Smooth muscle cell (in vitro differentiated cells): ENCODE data around the gene ZBTB20. TPM values are rescaled to one million over a fixed set of nuclear protein-coding genes. Genes with fewer than 3 reads are reported as not detected.

Experiments used
- DNase-seq: peaks from one replicate; lab custom pipeline; 2025; ENCODE audit not compliant: unreplicated experiment; lab: John Stamatoyannopoulos, UW
- H2AFZ ChIP-seq: fragments of 200-600 bp; sonication (generic); 2 replicates; pipeline ENCODE4 v1.6.0; 2016; ENCODE audit warnings: antibody characterized with exemption, low read depth, mild to moderate bottlenecking
- H3F3A ChIP-seq: fragments of 200-600 bp; sonication (generic); 2 replicates; pipeline ENCODE4 v1.6.0; 2017; ENCODE audit warnings: antibody characterized with exemption, low read depth
- H3K27ac ChIP-seq: fragments of 200-600 bp; sonication (generic); 2 replicates; pipeline ENCODE4 v1.5.1; 2016; ENCODE audit warnings: low read depth, mild to moderate bottlenecking
- H3K27me3 ChIP-seq: fragments of 200-600 bp; sonication (generic); 2 replicates; pipeline ENCODE4 v1.6.1; 2016; ENCODE audit warnings: low read depth, mild to moderate bottlenecking
- H3K36me3 ChIP-seq: fragments of 200-600 bp; sonication (generic); 2 replicates; pipeline ENCODE4 v1.5.1; 2016; ENCODE audit warnings: low read depth
- H3K4me1 ChIP-seq: fragments of 200-600 bp; sonication (generic); 2 replicates; pipeline ENCODE4 v1.5.1; 2016; ENCODE audit warnings: low read depth
- H3K4me2 ChIP-seq: fragments of 200-600 bp; sonication (generic); 2 replicates; pipeline ENCODE4 v1.6.0; 2016; ENCODE audit warnings: mild to moderate bottlenecking
- H3K4me3 ChIP-seq: fragments of 200-600 bp; sonication (generic); 2 replicates; pipeline ENCODE4 v1.5.1; 2016; ENCODE audit warnings: mild to moderate bottlenecking
- H3K79me2 ChIP-seq: fragments of 200-600 bp; sonication (generic); 2 replicates; pipeline ENCODE4 v1.6.0; 2016; ENCODE audit warnings: low read depth, mild to moderate bottlenecking
- H3K9ac ChIP-seq: fragments of 200-600 bp; sonication (generic); 2 replicates; pipeline ENCODE4 v1.6.0; 2016; ENCODE audit warnings: low read depth
- H3K9me3 ChIP-seq: fragments of 200-600 bp; sonication (generic); replicated peaks from 2 replicates; pipeline ENCODE4 v1.5.1; 2016; ENCODE audit warnings: low read depth
- H4K20me1 ChIP-seq: fragments of 200-600 bp; sonication (generic); 2 replicates; pipeline ENCODE4 v1.6.0; 2016; ENCODE audit warnings: low read depth
- CTCF ChIP-seq: fragments of 200-600 bp; sonication (generic); IDR thresholded peaks from 2 replicates; pipeline ENCODE4 v1.5.1; 2017; ENCODE audit warnings: borderline replicate concordance, mild to moderate bottlenecking, antibody characterized with exemption; ENCODE audit not compliant: insufficient read depth, poor library complexity, severe bottlenecking
- WGBS: methylation state at CpG from one replicate; pipeline ENCODE4 v1.1.7; 2016; ENCODE audit warnings: low lambda C conversion rate; 5-methylcytosine and 5-hydroxymethylcytosine counted together
- polyA plus RNA-seq: library from polyadenylated mRNA; unstranded; fragments of >200 nt; fragmentation: Nextera tagmentation; extraction: Ambion mirVana; gene quantifications from 2 replicates; pipeline ENCODE4 v1.2.1, GENCODE V29; 2016
- total RNA-seq: library from RNA; depleted of rRNA; stranded (reverse); fragments of >200 nt; gene quantifications from 2 replicates; pipeline ENCODE4 v1.2.3, GENCODE V29; 2014

ZBTB20 gene
- total and polyA plus RNA-seq, 2 experiments from 2014 or later = 4.9 to 6.8 TPM

GRCh38 chr3:115148142-115148790 lies 1.2 kb upstream of the ZBTB20 start:
- DNase-seq = no peak
- H3K9ac ChIP-seq = peak overlapping the region; percentile 75

GRCh38 chr3:115147329-115148141 lies 447 bp upstream of the ZBTB20 start:
- no peaks in the 10 kb centered on the region for H3K9me3 ChIP-seq
- under 1% methylated on average over 48 of the region's 54 CpGs for WGBS

More at GRCh38 chr3:115148142-115148790, 1.2 kb upstream of the ZBTB20 start:
- Histone ChIP-seq H3K4me3 (peak overlapping the region; percentile 69), H3F3A (no peaks in the 10 kb centered on the region), H3K4me1 (peaks cover 4% of the 10 kb centered on the region), H3K36me3 (no peaks in the 10 kb centered on the region), H3K27ac (peak overlapping the region; percentile 75), H3K27me3 (no peaks in the 10 kb centered on the region), H2AFZ (peak overlapping the region; percentile 80), H4K20me1 (no peaks in the 10 kb centered on the region), H3K9me3 (no peaks in the 10 kb centered on the region), H3K79me2 (no peaks in the 10 kb centered on the region), H3K4me2 (peak overlapping the region; percentile 89)
- TF ChIP-seq CTCF = no peak
- WGBS = 3% methylated on average over 20 of the region's 20 CpGs

DNA sequence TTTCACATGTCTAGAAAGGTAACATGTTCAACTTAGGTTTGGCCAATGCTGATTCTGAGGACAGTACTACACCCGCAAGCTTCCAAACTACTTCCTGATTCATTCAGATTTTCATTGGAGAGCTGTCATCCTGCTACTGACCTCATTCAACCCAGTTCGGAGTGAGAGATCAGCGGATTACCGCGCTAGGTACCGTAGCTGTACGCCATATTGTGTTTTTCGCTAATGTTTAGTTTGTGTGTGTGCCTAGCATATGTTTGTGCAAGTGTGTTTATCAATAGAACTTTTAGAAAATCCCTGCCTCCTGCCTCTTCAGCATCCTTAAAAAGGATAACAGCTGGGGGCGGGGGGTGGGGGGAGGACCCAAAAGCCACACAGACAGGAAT lies 1.1 kb downstream of the ZBTB20 start:
- Histone ChIP-seq H3F3A (no peaks in the 10 kb centered on the region), H3K9me3 (no peaks in the 10 kb centered on the region), H3K4me2 (peak overlapping the region; percentile 96), H3K36me3 (no peaks in the 10 kb centered on the region), H3K9ac (peak overlapping the region; percentile 96), H3K79me2 (no peaks in the 10 kb centered on the region), H3K4me1 (no peaks in the 10 kb centered on the region), H4K20me1 (no peaks in the 10 kb centered on the region), H3K27me3 (no peaks in the 10 kb centered on the region), H3K4me3 (peak overlapping the region; percentile 91), H3K27ac (peak overlapping the region; percentile 94), H2AFZ (peak overlapping the region; percentile 95)
- 1% methylated on average over 9 of the region's 9 CpGs for WGBS
- no peak for DNase-seq
- no peak for TF ChIP-seq CTCF

More at GRCh38 chr3:115147329-115148141, 447 bp upstream of the ZBTB20 start:
- DNase-seq = peak; percentile 98
- peak overlapping the region; percentile 89 for H3K4me2 ChIP-seq
- no peak for TF ChIP-seq CTCF
- peak overlapping the region; percentile 96 for H3K9ac ChIP-seq
- peak overlapping the region; percentile 91 for H3K4me3 ChIP-seq
- no peaks in the 10 kb centered on the region for H3K27me3 ChIP-seq
- H3K36me3 ChIP-seq = no peaks in the 10 kb centered on the region
- no peaks in the 10 kb centered on the region for H3F3A ChIP-seq
- no peaks in the 10 kb centered on the region for H3K79me2 ChIP-seq
- peak overlapping the region; percentile 80 for H2AFZ ChIP-seq
- peaks cover 4% of the 10 kb centered on the region for H3K4me1 ChIP-seq
- no peaks in the 10 kb centered on the region for H4K20me1 ChIP-seq
- peak overlapping the region; percentile 94 for H3K27ac ChIP-seq
